ENCODE data around the gene DCUN1D5.

Gene DCUN1D5

DNA sequence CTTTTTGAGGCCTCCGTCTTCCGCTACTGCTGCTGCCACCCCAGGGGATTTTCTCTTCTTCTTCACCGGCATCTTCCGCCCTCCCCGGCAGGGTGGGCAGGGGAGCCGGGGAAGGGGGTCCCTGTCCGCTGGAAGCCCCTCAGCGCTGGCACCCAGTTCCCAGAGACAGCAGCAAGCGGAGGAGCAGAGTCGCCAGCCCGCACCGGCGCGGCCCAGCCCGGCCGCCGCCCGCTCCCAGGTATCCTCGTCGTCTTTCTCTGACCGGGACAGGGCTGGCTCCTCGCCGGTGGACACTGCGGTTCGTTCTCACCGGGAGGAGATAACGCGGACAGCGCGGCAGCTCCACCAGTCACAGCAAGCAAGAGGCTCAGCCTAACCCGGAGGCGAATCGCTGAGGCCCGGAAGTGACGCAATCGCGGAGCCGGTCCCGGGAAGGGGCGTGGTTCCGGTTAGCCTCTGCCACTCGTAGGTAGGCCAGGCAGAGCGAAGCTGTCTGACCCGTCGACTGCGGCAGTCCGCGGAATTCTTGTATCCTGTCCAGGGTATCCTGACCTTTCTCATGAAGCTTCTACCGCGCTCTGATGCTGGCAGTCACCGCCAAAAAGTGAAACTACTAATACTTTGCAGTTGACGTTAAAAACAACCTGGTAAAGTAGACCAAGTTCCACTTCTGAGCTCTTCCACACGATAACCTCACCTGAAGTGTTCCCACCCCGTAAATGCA is at the start of gene DCUN1D5:
Gene DCUN1D5, minus strand, starts transcription at position 360 of the 724 bp plus-strand sequence. Its CDS starts 288 bp downstream, at position 72.
- DNase-seq, result peak; percentile 97

DNA sequence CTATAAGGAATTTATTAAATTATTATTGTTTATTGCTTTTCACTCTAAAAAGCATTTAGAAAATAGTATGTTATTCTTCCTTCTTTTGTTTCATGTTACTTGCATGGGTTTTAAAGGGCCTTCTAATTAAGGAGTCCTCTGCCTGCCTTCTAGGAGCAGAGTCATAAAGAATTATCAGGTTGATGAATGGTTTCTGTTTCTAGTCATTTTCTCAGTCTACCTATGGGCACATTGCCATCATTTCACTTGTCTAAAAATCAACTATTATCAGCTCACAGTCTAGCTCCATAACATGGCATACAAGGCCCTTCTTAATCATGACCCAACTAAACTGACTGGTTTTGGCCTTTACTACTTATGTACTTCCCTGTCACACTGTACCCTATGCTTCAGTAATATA is 33.5 kb upstream of the DCUN1D5 start:
- DNase-seq, result no peak

DNA sequence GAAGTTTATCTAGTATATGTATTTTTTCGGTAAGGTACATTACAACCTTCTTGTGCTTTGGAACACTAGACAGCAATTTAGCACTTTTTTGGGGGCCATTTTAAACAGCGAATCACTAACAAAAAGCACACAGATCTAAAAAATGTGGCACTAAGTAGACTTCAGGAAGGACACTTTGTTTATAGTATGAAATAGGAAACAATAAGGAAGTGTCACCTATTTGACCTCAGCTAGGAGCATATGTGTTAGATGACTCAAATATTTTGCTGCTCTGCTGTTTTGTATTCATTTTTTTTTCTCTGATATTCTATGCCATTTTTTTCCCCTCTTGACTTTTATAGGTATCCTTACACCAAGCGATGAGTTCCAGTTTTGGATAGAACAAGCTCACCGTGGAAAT is 22.9 kb upstream of the DCUN1D5 start:
- no peak for DNase-seq

DNA sequence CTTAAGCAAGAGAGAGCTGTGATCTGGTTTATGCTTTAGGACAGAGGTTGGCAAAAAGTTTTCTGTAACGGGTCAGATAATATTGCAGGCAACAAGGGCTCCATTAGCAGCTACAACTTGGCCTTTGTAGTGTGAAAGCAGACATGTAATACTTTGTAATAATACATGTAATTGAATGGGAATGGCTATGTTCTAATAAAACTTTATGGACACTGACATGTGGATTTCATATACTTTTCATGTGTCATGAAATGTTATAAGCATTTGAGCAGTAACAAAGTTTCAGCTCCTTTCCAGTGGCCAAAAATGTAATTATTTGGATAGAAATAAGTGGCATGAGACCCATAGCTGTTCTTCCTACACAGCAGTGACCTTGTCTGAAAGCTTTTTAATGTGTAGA is 20.4 kb upstream of the DCUN1D5 start:
- DNase-seq, result no peak

DNA sequence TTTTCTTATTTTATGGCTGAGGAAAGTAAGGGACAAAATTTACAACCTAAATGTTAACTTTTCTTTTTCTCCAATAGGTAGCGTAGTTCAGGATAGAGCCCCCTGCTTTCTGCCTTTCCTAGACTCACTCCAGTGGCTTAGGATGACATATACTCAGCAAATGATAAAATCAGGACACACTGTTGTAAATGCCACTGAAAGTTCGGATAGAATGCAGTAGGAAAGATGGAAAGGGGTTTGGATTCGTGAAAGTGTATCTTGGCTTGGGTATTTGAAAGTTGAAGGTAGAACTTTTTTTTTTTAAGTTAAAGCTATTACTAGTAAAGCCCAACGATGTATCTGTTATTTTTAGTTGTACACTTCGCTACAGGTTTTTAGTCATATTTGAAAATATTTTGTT is 19.4 kb upstream of the DCUN1D5 start:
- no peak for DNase-seq

DNA sequence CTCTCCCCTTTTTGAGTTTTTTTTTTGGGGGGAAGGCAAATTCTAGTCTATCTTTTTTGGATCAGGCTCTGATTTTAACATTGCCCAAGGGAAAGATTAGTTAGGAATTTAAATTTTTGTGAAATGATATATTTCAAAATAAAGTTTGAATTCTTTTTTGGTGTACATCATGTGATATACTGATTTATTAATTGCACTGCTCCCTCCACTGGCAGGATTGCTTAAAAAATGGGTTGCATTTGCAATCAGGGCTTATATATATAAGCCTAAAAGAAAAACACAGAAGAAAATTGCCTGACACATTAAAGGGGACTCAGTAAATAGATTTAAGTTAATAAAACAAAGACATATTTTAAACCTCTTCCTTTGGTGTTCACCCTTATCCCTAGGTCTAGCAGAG is 18.4 kb upstream of the DCUN1D5 start:
- peak; percentile 43 for DNase-seq

DNA sequence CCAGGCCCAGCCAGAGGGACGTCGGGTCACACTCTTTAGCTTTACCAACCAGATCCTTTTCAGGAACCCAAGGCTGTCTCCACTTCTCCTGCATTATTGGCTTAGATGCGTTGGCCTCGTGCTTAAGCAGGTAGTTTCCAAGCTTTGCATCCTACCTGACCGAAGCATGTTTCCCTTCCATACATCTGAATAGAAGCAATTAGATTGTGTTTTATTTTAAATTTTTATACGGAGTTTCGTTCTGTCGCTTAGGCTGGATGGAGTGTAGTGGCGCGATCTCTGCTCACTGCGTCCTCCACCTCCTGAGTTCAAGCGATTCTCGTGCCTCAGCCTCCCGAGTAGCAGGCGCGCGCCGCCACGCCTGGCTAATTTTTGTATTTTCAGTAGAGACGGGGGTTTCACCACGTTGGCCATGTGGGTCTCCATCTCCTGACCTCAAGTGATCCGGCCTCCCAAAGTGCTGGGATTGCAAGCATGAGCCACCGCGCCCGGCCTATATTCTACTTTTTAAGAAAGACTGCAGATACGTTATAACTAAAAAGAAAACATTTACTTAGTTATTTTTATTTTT is 17.9 kb upstream of the DCUN1D5 start:
- DNase-seq, result no peak

DNA sequence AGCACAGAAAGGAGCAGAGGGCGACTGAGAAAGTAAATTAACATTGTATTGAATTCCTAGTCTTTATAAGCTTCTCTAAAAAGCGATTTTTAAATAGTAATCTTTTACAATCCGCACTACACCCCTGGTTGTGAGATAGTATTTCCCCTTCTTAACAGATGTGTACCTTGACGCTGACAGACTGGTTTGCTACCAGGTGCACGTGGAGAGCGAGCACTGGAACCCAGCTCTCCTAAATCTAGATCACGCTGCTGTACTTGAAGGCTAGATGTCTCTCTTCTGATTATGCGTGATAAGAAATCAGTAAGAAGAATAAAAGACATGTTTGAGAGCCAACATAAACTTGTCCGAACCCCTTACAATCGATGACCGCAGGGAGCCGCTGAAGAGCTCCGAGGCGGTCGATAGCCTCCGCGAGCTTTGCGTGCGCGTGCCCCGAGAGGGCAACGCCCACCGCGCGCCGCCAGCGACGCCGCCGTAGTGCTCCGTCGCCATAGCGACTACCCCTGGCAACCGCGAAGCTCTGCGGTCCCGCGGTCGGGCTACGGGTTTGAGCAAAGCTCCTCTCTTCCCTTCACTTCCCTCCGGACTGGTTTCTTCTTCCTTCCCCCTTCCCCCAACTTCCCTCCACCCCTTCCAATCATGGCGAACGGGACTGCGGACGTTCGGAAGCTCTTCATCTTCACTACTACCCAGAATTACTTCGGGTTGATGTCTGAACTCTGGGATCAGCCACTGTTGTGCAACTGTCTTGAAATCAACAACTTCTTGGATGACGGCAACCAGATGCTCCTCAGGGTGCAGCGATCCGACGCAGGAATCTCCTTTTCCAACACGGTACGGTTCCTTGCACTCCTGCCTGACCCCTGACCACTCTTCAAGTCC is 17.2 kb upstream of the DCUN1D5 start, which contains the start of gene DYNC2H1:
Gene DYNC2H1, plus strand, starts transcription at position 494 of the 885 bp plus-strand sequence. Its CDS starts 149 bp downstream, at position 643.
- peak; percentile 94 for DNase-seq

DNA sequence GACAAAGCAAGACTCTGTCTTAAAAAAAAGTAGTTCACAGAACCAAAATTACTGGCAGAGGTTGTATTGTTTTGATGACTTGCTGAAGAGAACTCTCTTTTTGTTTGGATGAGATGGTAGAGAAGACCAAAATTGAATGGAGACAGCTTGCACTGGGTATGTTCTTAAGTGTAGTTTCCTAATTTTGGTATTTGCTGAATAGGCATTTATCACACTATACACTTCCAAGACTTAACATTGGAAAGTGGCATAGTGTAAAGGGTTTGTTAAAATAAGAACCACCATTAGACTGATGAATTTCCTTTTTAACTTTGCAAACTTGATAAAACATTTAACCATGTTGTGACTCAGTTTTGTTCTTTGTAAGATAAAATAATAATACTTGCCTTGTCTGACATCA is 5.3 kb upstream of the DCUN1D5 start:
- DNase-seq, result no peak

DNA sequence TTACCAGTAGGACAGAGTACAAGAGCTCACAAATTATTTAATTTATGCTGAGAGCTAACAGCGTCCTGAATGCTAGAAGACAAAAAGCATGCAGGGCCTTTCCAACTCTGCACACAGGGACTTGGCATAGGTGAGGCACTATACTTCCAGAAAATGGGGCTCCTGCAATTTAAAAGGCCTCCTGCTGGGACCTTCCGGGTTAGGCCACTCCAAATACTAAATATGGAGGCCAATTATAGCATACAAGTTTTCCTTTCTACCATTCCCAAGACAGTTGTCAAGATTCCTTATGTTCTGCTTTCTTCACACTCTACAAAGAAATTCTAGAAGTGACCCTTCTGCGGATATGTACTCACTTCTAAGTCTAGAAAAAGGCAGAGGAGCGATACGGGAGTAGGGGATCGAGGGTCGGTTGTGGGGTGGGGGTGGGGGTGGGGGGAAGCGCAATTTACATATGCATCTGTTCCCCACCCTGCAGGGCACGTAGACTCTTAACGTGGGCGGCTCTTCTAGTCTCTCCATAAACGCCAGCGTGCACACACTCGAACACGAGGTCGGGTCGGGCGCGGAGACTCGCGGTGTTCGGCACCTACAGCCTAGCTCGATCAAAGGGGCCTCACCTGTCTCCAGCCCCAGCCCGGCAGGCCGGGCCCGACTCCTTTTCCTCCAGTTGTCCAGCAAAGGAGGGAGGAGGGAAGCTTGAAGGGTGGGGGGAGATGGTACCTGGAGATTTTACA is 728 bp downstream of the DCUN1D5 start:
- DNase-seq, result peak; percentile 76

DNA sequence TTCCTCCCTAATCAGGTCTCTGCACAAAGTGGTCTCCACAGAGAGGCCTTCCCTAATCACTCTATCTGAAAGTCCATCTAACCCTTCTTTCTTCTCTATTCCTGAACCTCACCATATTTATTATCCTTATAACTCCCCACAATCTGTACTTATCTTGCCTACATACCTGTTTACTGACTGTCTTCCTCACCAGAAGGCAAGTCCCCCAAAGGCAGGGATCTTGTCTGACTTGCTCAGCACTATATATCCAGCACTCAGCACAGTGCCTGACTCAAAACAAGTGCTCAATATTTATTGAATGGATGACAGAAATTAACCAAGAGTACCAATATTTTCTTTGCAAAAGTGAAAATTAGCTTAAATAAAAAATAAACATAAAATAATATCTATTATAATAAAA is 5.5 kb downstream of the DCUN1D5 start:
- DNase-seq, result no peak

DNA sequence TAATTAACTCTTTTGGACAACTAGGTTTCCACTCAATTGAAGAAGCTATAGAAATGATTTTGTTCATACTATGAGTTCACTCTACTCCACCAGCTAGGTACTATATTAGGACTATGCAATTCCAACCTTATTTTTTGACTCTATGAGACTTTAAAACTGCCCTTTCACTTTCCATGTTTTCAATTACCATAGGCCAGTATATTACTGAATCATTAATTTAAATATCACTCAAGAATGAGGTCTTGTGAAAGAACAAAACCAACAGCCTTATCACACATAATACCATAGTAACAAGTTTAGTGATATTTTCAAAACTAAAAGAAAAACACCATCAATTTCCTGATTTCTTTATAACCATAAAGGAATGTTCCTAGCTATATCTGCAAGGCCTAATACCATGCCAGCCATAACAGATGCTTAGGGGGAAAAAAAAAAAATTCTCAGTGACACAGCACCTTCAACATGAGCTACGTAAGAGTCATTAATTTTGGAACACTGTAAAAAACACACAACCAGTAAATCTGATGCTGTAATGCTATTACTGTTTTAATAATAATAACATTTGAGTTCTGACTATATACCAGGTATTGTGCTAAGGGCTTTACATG is 6.1 kb downstream of the DCUN1D5 start:
- DNase-seq, result no peak

DNA sequence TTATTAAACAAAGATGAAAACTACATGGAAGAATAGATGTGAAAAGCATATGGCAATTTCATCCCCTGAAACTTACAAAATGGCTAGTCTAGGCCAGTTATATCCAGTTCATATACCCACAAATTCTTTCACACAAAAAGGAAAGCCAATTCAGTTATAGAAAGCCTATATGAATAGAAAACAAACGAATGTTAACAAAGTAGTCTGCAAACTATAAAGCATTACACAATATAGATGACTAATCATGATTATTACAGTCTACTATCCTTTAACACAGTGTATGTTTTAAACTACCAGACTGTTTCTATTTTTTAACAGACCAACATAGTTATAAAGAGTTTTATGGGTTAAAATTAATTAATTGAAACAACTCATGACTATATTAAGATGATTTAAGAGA is 12.1 kb downstream of the DCUN1D5 start:
- no peak for DNase-seq

DNA sequence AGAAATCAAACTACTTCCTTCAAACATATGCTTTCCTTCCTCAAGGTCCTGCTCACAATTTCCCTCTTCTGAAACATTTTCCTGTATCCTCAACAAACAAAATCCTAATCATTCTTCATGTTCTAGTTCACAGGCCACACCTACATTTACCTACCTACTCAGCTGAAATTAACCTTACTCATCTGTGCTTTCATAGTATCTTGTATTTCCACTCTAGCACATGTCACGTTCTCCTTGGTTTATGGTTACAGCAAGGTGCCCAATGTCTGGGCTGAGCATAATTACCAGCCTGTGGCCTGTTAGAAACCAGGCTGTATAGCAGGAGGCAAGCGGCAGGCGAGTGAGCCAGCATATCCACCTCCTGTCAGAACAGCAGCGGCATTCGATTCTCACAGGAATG is 13.2 kb downstream of the DCUN1D5 start:
- DNase-seq, result no peak

DNA sequence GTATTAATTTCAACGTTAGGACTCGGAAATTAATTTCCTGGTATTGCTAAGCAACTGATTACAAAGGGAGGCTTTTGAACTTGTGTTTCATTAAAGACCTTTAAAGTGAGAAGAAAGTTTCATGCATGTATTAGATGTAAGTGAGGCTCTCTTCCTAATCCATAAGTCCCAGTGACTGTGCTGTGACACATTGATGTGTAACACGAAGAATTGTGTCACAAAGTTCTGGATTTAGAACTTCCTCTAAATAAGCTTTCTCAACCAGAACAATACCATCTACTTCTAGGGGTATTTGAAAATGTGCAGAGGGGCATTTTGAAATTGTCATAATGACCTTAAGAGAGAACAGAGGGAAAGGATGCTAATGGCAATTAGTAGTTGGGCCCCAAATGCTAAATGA is 14.4 kb downstream of the DCUN1D5 start:
- DNase-seq, result no peak

DNA sequence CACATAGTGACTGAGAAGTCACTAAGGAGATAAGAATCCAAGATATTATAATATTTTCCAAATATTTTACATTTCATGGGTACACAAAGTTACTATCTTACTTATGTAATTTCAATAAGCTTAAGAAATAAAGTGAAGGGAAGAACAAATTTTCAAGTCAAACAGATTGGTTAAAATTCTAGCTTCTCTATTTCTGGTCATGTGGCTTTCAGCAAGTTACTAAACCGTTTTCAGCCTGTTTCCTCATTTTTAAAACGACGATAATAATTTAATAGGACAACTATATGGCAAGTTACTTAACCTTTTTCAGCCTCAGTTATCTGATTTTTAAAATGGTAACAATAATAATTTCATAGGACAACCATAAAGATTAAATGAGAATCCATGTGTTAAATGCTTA is 15.6 kb downstream of the DCUN1D5 start:
- no peak for DNase-seq

DNA sequence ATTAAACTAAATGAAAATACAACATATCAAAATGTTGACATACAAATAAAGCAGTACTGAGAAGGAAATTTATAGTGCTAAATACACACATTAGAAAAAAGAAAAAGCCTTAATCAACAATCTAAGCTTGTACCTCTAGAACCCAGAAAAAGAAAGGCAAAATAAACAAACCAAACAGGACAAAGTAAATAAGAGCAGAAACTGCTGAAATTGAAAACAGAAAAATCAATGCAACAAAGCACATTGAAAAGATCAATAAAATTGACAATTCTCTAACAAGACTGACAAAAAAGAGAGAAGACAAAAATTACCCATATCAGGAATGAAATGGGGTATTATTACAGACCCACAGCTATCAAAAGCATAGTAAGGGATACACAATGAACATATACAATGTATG is 21.0 kb downstream of the DCUN1D5 start:
- no peak for DNase-seq

DNA sequence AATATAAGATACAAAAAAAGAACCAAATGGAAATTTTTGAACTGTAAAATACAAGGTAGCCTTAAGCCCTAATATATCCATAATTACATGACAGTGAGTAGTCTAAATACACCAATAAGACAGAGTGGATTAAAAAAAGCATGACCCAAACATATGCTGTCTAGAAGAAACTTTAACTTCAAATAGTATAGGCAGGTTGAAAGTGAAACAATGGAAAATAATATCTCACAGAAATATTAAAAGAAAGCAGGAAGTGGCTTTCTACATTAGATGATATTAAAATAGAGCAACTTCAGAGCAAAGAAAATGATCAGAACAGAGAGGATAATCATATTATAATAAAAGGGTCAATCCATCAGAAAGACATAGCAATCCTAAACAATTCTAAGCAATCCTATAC is 21.8 kb downstream of the DCUN1D5 start:
- no peak for DNase-seq

DNA sequence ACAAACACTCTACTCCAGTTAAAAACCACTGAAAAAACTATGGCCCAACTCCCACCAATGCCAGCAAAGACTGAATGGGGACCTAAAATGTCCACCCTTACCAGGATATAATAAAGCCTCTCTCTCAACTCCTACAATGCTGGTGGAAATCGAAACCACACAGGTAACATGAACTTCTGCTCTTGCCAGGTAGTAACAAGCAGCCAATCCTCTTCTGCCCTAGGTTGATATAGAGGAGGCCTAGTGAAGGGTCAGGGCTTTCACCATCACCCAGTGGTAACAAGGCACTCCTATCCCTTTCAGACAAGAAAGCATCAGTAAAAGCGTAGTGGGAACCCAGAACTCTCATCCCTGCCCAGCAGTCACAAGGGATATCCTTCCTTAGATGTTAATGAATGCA is 22.6 kb downstream of the DCUN1D5 start:
- DNase-seq, result no peak

DNA sequence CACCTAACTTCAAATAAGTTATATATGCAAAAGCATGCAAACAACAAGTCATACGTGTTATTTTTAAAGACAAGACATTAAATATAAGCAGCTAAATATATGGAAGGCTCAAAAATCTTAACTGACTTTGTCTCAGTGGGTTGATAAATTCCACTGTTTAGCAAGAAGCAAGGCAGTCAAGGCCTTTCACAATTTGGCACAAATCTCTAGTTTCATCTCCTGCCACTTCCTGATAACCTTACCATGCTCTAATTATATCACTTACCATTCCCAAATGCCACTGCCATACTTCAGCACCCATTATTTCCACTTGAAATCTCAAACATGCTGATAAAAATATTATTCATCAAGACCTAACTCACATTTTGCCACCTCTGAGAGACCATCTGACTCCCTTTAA is 24.8 kb downstream of the DCUN1D5 start:
- peak; percentile 44 for DNase-seq

DNA sequence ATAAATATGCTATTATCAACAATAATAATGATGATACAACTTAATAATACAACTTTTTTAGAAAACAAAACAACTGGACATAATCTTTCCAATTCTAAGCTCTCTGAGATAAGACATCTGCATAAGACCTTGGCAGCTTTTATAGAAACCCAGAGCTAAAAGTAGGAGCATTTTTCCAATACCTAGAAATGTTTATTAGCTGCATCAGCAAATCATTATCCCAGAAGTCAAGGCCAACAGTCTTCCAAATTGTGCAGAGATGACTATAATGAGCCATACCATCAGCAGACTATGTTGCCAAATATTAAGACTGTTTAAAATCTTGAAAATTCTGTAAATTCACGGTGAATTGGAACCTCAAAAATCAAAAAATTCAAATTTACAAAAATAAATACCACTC is 30.3 kb downstream of the DCUN1D5 start:
- DNase-seq, result no peak

DNA sequence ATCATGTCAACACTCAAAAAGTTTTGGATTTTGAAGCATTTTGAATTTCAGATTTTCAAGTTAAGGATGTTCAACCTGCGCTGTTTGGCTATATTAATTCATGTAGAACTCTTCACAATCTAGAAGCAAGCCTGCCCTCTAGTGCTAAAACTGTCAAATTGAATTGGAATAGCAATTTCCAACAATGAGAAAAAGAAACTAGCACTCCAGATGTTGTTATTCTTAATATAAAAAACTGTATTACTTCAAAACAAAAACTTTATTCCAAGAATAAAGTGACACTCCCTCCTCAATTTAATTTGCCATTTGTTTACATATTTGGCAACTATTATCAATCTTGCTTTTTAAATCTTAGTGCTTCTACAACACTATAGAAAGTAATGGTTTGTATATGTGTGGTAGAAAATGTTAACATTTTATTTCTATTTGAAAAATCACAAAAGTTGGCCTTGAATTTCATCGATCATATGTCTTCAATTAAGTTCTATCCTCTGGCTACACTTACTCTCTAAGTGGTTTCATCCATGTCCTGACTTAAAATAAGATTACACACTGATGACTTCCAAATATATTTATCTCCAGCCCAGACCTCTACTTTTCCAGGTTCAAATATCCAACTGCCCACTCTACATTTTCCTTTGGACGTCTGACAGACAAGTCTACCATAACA is 36.6 kb downstream of the DCUN1D5 start:
- DNase-seq, result peak; percentile 74

Data from hematopoietic multipotent progenitor cell treated with erythropoietin and hydrocortisone succinate and interleukin-3 and kit ligand, for 6 days (in vitro differentiated cells).